ENCODE measurements around the gene ROBO2.

The ROBO2 gene

GRCh38 chr3:77672016-77672415 is 632.1 kb downstream of the ROBO2 start:
- no peak for DNase-seq (ENCODE audit: low read depth in 2 of 2)

- no peak for DNase-seq (ENCODE audit: low read depth in 2 of 2)
Observed at GRCh38 chr3:77682162-77682561, 642.3 kb downstream of the ROBO2 start.

GRCh38 chr3:77684115-77684514 is 644.2 kb downstream of the ROBO2 start:
- no peak for DNase-seq (ENCODE audit: low read depth in 2 of 2)

- DNase-seq (ENCODE audit: low read depth in 2 of 2): no peak
Observed at GRCh38 chr3:77685713-77686112, 645.8 kb downstream of the ROBO2 start.

GRCh38 chr3:77686560-77686959 is 646.7 kb downstream of the ROBO2 start:
- DNase-seq (ENCODE audit: low read depth in 2 of 2): no peak

- no peak for DNase-seq (ENCODE audit: low read depth in 2 of 2)
Observed at GRCh38 chr3:77687545-77687944, 647.6 kb downstream of the ROBO2 start.

GRCh38 chr3:77690284-77690845 is 650.5 kb downstream of the ROBO2 start:
- no peak for DNase-seq (ENCODE audit: low read depth in 2 of 2)

- DNase-seq (ENCODE audit: low read depth in 2 of 2): no peak
Observed at GRCh38 chr3:77693147-77693546, 653.2 kb downstream of the ROBO2 start.

- no peak for DNase-seq (ENCODE audit: low read depth in 2 of 2)
Observed at GRCh38 chr3:77699125-77699691, 659.3 kb downstream of the ROBO2 start.
